K562 (cell line): ENCODE measurements around the gene TBC1D2. TPM values are rescaled to one million over a fixed set of nuclear protein-coding genes. Genes with fewer than 3 reads are reported as not detected.

Experiments
- FIP1L1 ChIP-seq: fragments of 200-400 bp; formaldehyde crosslinking; IDR thresholded peaks from 2 replicates; pipeline ENCODE4 v1.6.1; 2018; ENCODE audit warnings: mild to moderate bottlenecking, low read depth, low read length; ENCODE audit not compliant: poor library complexity, severe bottlenecking
- GABPA ChIP-seq: fragments of 200-800 bp; sonication (Bioruptor generic); conservative IDR thresholded peaks from 2 replicates; pipeline ENCODE4 v1.6.1; 2016; ENCODE audit warnings: low read depth, missing genetic modification characterization, missing compliant biosample characterization
- HDAC8 ChIP-seq: fragments of 450-650 bp; IDR thresholded peaks from 2 replicates; pipeline ENCODE4 v1.6.1; 2016; ENCODE audit warnings: mild to moderate bottlenecking, missing genetic modification characterization, moderate library complexity, missing compliant biosample characterization
- IFI16 ChIP-seq: fragments of 250-450 bp; sonication (Bioruptor Pico); IDR thresholded peaks from 2 replicates; pipeline ENCODE4 v2.1.2; 2022; ENCODE audit warnings: mild to moderate bottlenecking, inconsistent platforms
- MBD2 ChIP-seq: sonication (generic); IDR thresholded peaks from 2 replicates; pipeline ENCODE4 v1.6.1; 2016; ENCODE audit warnings: low read depth, borderline replicate concordance
- NCOA2 ChIP-seq, 2 experiments: fragments of 450-650 bp; IDR thresholded peaks; 2 replicates each; pipeline ENCODE4 v1.6.1; 2018; ENCODE audit warnings: mild to moderate bottlenecking in 2 of 2, moderate library complexity in 1 of 2; ENCODE audit not compliant: partially characterized antibody in 2 of 2
- PHF8 ChIP-seq: fragments of 200-600 bp; sonication (generic); IDR thresholded peaks from 2 replicates; pipeline ENCODE4 v1.6.1; 2012; ENCODE audit warnings: mixed run types, mild to moderate bottlenecking, inconsistent platforms, low read length, moderate library complexity, borderline replicate concordance
- SMARCC2 ChIP-seq: fragments of 450-650 bp; IDR thresholded peaks from 2 replicates; pipeline ENCODE4 v1.6.1; 2017; ENCODE audit warnings: antibody characterized with exemption, moderate library complexity, mild to moderate bottlenecking, low read depth
- SPI1 ChIP-seq: IDR thresholded peaks from 2 replicates; pipeline ENCODE4 v1.6.1; 2011; ENCODE audit warnings: low read depth, low read length, control low read depth, borderline replicate concordance
- TEAD4 ChIP-seq, 2 experiments: sonication (generic) in 1 of 2; formaldehyde crosslinking in 1 of 2; IDR thresholded peaks; 2 replicates each; pipeline versions ENCODE4 v1.6.1 to v1.8.0; 2012 to 2022; ENCODE audit warnings: borderline replicate concordance in 1 of 2, inconsistent platforms in 1 of 2, low read length in 1 of 2, mild to moderate bottlenecking in 1 of 2, missing genetic modification reagents in 1 of 2
- THRAP3 ChIP-seq: fragments of 450-650 bp; IDR thresholded peaks from 2 replicates; pipeline ENCODE4 v1.6.1; 2016; ENCODE audit warnings: mild to moderate bottlenecking, inconsistent platforms, borderline replicate concordance
- ZC3H11A ChIP-seq: IDR thresholded peaks from 2 replicates; pipeline ENCODE4 v1.6.1; 2012; ENCODE audit warnings: low read depth, low read length, improper control_type of control experiment
- ZNF695 ChIP-seq: fragments of 450-650 bp; formaldehyde crosslinking; IDR thresholded peaks from 2 replicates; pipeline ENCODE4 v1.4.0; 2020; ENCODE audit warnings: mild to moderate bottlenecking, moderate library complexity
- polyA plus RNA-seq, 8 experiments: library from polyadenylated mRNA; depleted of rRNA in 4 of 8; stranded (reverse) in 5 of 8; unstranded in 3 of 8; fragments of >200 nt; fragmentation: Nextera tagmentation in 2 of 8; fragmentation: Illumina TruSeq in 1 of 8; extraction: Ambion mirVana in 2 of 8; extraction: Trizol in 1 of 8; gene quantifications; 2 replicates each; pipeline versions ENCODE4 v1.2.1 to v1.2.3, GENCODE V29; 2011 to 2014; ENCODE audit warnings: inconsistent platforms in 1 of 8, missing spikeins in 1 of 8
- total RNA-seq, 7 experiments: library from RNA; depleted of rRNA in 6 of 7; stranded (reverse); fragments of >200 nt in 6 of 7; fragmentation: Illumina TruSeq in 2 of 7; extraction: Trizol in 2 of 7; gene quantifications; 2 replicates each; pipeline versions ENCODE4 v1.2.1 to v1.2.3, GENCODE V29; 2011 to 2021; ENCODE audit warnings: low replicate concordance in 1 of 7
- TF ChIP-seq, protein P1 (sequence below): fragments of 250-450 bp; sonication (Bioruptor Pico); IDR thresholded peaks from 2 replicates; pipeline ENCODE4 v1.8.0; 2022; ENCODE audit warnings: inconsistent platforms, mild to moderate bottlenecking, moderate library complexity, borderline replicate concordance
- TF ChIP-seq, protein P2 (sequence below), 3 experiments: fragments of 200-800 bp in 1 of 3; fragments of 250-450 bp in 1 of 3; fragments of 450-650 bp in 1 of 3; sonication (Bioruptor Pico) in 1 of 3; sonication (Bioruptor generic) in 1 of 3; formaldehyde crosslinking in 1 of 3; IDR thresholded peaks; 2 replicates each; pipeline versions ENCODE4 v1.6.1 to v1.8.0; 2016 to 2022; ENCODE audit warnings: mild to moderate bottlenecking in 2 of 3, missing genetic modification characterization in 2 of 3, missing compliant biosample characterization in 1 of 3, moderate library complexity in 1 of 3
- TF ChIP-seq, protein P3 (sequence below), 2 experiments: fragments of 450-650 bp; IDR thresholded peaks; 2 replicates each; pipeline ENCODE4 v1.6.1; 2016
- TF ChIP-seq, protein P4 (sequence below): fragments of 250-450 bp; sonication (Bioruptor Pico); IDR thresholded peaks from 2 replicates; pipeline ENCODE4 v1.5.0; 2021; ENCODE audit warnings: mild to moderate bottlenecking, borderline replicate concordance

The TBC1D2 gene
- total and polyA plus RNA-seq, 9 of the 15 experiments (the other 6 are each of a cell fraction or from before 2014, with no cell fraction given), result 0.10 to 7.0 (median 2.5) TPM

DNA sequence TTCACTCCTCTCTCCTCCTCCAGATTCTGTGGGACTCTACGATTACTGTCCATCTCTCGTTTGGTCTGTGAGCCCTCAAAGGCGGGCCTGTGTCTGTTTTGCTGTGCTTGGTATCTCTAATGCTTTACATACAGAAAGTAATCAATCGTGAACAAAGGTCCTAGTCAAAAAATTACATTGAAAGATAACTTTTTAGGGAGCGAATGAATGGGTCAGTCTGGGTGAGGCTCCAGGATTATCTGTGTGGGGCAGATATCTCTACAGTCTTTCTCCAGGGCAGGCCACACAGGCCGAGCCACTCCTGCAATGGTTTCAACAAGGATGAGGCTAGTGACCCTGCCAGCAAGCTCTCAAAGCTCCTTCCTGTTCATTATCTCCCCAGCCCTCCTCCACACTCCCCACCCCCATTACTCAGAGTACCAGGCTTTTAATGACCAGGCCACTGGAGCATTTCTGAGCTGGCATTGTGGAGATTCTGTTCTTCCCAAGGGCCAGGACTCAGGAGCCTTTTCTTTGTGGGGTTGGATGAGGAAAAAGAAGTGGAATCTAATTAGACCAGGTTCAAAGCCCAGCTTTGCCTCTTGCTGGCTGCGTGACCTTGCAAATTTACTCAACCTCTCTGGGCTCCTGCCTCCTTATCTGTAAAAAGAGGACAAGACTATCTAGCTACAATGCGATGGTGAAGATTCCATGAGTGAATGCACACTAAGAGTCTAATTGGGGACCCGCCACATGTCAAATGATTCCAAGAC, 73.2 kb downstream of the TBC1D2 start (continued):
- TF ChIP-seq, protein P1, sequence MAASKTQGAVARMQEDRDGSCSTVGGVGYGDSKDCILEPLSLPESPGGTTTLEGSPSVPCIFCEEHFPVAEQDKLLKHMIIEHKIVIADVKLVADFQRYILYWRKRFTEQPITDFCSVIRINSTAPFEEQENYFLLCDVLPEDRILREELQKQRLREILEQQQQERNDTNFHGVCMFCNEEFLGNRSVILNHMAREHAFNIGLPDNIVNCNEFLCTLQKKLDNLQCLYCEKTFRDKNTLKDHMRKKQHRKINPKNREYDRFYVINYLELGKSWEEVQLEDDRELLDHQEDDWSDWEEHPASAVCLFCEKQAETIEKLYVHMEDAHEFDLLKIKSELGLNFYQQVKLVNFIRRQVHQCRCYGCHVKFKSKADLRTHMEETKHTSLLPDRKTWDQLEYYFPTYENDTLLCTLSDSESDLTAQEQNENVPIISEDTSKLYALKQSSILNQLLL (CRISPR knock-in tag), result no peak
- TF ChIP-seq HDAC8 (tag) (0 out of 2 replicates have a peak, but pooled peaks have one; percentile 17), MBD2 (no peak), TEAD4 (IDR thresholded peaks at IDR 0.05; ENCODE audit: low read length) (peak; percentile 89), TEAD4 (CRISPR knock-in tag; IDR thresholded peaks at IDR 0.05; ENCODE audit: borderline replicate concordance) (no peak), SPI1 (no peak), PHF8 (no peak), ZC3H11A (no peak), SMARCC2 (peak; percentile 70; the same call in 1 of the 2 replicates), IFI16 (CRISPR knock-in tag) (no peak), GABPA (0 out of 2 replicates have a peak, but pooled peaks have one; percentile 31), NCOA2 (IDR thresholded peaks at IDR 0.05; ENCODE audit: partially characterized antibody in 2 of 2) (peak; percentile 6 to 19), THRAP3 (no peak), FIP1L1 (no peak), ZNF695 (CRISPR knock-in tag) (no peak)
- TF ChIP-seq, protein P2, sequence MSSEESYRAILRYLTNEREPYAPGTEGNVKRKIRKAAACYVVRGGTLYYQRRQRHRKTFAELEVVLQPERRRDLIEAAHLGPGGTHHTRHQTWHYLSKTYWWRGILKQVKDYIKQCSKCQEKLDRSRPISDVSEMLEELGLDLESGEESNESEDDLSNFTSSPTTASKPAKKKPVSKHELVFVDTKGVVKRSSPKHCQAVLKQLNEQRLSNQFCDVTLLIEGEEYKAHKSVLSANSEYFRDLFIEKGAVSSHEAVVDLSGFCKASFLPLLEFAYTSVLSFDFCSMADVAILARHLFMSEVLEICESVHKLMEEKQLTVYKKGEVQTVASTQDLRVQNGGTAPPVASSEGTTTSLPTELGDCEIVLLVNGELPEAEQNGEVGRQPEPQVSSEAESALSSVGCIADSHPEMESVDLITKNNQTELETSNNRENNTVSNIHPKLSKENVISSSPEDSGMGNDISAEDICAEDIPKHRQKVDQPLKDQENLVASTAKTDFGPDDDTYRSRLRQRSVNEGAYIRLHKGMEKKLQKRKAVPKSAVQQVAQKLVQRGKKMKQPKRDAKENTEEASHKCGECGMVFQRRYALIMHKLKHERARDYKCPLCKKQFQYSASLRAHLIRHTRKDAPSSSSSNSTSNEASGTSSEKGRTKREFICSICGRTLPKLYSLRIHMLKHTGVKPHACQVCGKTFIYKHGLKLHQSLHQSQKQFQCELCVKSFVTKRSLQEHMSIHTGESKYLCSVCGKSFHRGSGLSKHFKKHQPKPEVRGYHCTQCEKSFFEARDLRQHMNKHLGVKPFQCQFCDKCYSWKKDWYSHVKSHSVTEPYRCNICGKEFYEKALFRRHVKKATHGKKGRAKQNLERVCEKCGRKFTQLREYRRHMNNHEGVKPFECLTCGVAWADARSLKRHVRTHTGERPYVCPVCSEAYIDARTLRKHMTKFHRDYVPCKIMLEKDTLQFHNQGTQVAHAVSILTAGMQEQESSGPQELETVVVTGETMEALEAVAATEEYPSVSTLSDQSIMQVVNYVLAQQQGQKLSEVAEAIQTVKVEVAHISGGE (CRISPR knock-in tag; IDR thresholded peaks at IDR 0.05), result peak in 1 of 3 experiments; percentile 58; a peak in 2 of 6 replicates
- TF ChIP-seq, protein P3, sequence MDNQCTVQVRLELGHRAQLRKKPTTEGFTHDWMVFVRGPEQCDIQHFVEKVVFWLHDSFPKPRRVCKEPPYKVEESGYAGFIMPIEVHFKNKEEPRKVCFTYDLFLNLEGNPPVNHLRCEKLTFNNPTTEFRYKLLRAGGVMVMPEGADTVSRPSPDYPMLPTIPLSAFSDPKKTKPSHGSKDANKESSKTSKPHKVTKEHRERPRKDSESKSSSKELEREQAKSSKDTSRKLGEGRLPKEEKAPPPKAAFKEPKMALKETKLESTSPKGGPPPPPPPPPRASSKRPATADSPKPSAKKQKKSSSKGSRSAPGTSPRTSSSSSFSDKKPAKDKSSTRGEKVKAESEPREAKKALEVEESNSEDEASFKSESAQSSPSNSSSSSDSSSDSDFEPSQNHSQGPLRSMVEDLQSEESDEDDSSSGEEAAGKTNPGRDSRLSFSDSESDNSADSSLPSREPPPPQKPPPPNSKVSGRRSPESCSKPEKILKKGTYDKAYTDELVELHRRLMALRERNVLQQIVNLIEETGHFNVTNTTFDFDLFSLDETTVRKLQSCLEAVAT (IDR thresholded peaks at IDR 0.05), result no peak
- TF ChIP-seq, protein P4, sequence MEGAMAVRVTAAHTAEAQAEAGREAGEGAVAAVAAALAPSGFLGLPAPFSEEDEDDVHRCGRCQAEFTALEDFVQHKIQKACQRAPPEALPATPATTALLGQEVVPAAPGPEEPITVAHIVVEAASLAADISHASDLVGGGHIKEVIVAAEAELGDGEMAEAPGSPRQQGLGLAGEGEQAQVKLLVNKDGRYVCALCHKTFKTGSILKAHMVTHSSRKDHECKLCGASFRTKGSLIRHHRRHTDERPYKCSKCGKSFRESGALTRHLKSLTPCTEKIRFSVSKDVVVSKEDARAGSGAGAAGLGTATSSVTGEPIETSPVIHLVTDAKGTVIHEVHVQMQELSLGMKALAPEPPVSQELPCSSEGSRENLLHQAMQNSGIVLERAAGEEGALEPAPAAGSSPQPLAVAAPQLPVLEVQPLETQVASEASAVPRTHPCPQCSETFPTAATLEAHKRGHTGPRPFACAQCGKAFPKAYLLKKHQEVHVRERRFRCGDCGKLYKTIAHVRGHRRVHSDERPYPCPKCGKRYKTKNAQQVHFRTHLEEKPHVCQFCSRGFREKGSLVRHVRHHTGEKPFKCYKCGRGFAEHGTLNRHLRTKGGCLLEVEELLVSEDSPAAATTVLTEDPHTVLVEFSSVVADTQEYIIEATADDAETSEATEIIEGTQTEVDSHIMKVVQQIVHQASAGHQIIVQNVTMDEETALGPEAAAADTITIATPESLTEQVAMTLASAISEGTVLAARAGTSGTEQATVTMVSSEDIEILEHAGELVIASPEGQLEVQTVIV (CRISPR knock-in tag), result no peak
